ENCODE measurements around the gene TSTD2.

TSTD2 gene

GRCh38 chr9:97670586-97670985, 37.4 kb upstream of the TSTD2 start:
- no peak overlapping the region for H3K4me3 ChIP-seq (ENCODE audit: low read depth, low read length)
- DNase-seq, result no peak
- H3K27ac ChIP-seq, result no peak overlapping the region
- no peaks in the 10 kb centered on the region for H3K9me3 ChIP-seq (ENCODE audit: severe bottlenecking)
- TF ChIP-seq CTCF (IDR thresholded peaks at IDR 0.05; ENCODE audit: low read depth, low read length), result no peak
- no peaks in the 10 kb centered on the region for H3K27me3 ChIP-seq (ENCODE audit: insufficient read depth, low read depth, severe bottlenecking)
- peaks cover 97% of the 10 kb centered on the region for H3K36me3 ChIP-seq

GRCh38 chr9:97668485-97668884, 35.3 kb upstream of the TSTD2 start:
- no peak overlapping the region for H3K4me3 ChIP-seq (ENCODE audit: low read depth, low read length)
- no peaks in the 10 kb centered on the region for H3K9me3 ChIP-seq (ENCODE audit: severe bottlenecking)
- no peak for DNase-seq
- TF ChIP-seq CTCF (IDR thresholded peaks at IDR 0.05; ENCODE audit: low read depth, low read length), result no peak
- no peaks in the 10 kb centered on the region for H3K27me3 ChIP-seq (ENCODE audit: insufficient read depth, low read depth, severe bottlenecking)
- no peak overlapping the region for H3K27ac ChIP-seq
- H3K36me3 ChIP-seq, result peaks cover 96% of the 10 kb centered on the region

- DNase-seq, result no peak
- Histone ChIP-seq H3K27ac (no peak overlapping the region), H3K36me3 (peaks cover 96% of the 10 kb centered on the region), H3K27me3 (ENCODE audit: insufficient read depth, low read depth, severe bottlenecking) (no peaks in the 10 kb centered on the region), H3K4me3 (ENCODE audit: low read depth, low read length) (no peak overlapping the region), H3K9me3 (ENCODE audit: severe bottlenecking) (no peaks in the 10 kb centered on the region)
- TF ChIP-seq CTCF (IDR thresholded peaks at IDR 0.05; ENCODE audit: low read depth, low read length), result no peak
Observed at GRCh38 chr9:97666907-97667686, 33.9 kb upstream of the TSTD2 start.

GRCh38 chr9:97665742-97666141, 32.6 kb upstream of the TSTD2 start:
- no peak for TF ChIP-seq CTCF (IDR thresholded peaks at IDR 0.05; ENCODE audit: low read depth, low read length)
- Histone ChIP-seq H3K4me3 (ENCODE audit: low read depth, low read length) (no peak overlapping the region), H3K27me3 (ENCODE audit: insufficient read depth, low read depth, severe bottlenecking) (no peaks in the 10 kb centered on the region), H3K27ac (no peak overlapping the region), H3K9me3 (ENCODE audit: severe bottlenecking) (no peaks in the 10 kb centered on the region), H3K36me3 (peaks cover 95% of the 10 kb centered on the region)
- no peak for DNase-seq

GRCh38 chr9:97660847-97661246, 27.7 kb upstream of the TSTD2 start:
- no peak overlapping the region for H3K27ac ChIP-seq
- TF ChIP-seq CTCF (IDR thresholded peaks at IDR 0.05; ENCODE audit: low read depth, low read length), result no peak

GRCh38 chr9:97660340-97660739, 27.2 kb upstream of the TSTD2 start:
- TF ChIP-seq CTCF (IDR thresholded peaks at IDR 0.05; ENCODE audit: low read depth, low read length), result no peak
- Histone ChIP-seq H3K36me3 (peaks cover 97% of the 10 kb centered on the region), H3K27ac (no peak overlapping the region), H3K9me3 (ENCODE audit: severe bottlenecking) (no peaks in the 10 kb centered on the region), H3K4me3 (ENCODE audit: low read depth, low read length) (no peak overlapping the region), H3K27me3 (ENCODE audit: insufficient read depth, low read depth, severe bottlenecking) (no peaks in the 10 kb centered on the region)
- no peak for DNase-seq

More at GRCh38 chr9:97660847-97661246, 27.7 kb upstream of the TSTD2 start:
- DNase-seq, result no peak
- Histone ChIP-seq H3K9me3 (ENCODE audit: severe bottlenecking) (no peaks in the 10 kb centered on the region), H3K27me3 (ENCODE audit: insufficient read depth, low read depth, severe bottlenecking) (no peaks in the 10 kb centered on the region), H3K36me3 (peaks cover 95% of the 10 kb centered on the region), H3K4me3 (ENCODE audit: low read depth, low read length) (no peak overlapping the region)
